Fibroblast of lung (primary cell): ENCODE measurements around the gene FXYD1. TPM values are rescaled to one million over a fixed set of nuclear protein-coding genes. Genes with fewer than 3 reads are reported as not detected.

ENCODE experiments used
- DNase-seq, 2 donors: peaks; one replicate each; pipeline versions ENCODE4 v3.0.0 to v3.0.0-alpha.2; 2010; ENCODE audit warnings: low read depth in 2 of 2
- H2AFZ ChIP-seq: 2 replicates; pipeline ENCODE4 v1.5.1; 2012; ENCODE audit warnings: low read length, control low read depth, inconsistent platforms
- H3K27ac ChIP-seq: 2 replicates; pipeline ENCODE4 v1.5.1; 2011; ENCODE audit warnings: low read length, control low read depth; ENCODE audit not compliant: insufficient read depth
- H3K27me3 ChIP-seq: 2 replicates; pipeline ENCODE4 v1.5.1; 2011; ENCODE audit warnings: mild to moderate bottlenecking, low read length; ENCODE audit not compliant: control insufficient read depth, insufficient read depth
- H3K36me3 ChIP-seq: 2 replicates; pipeline ENCODE4 v1.5.1; 2011; ENCODE audit warnings: low read length; ENCODE audit not compliant: control insufficient read depth, insufficient read depth
- H3K4me1 ChIP-seq: 2 replicates; pipeline ENCODE4 v1.5.1; 2011; ENCODE audit warnings: low read length; ENCODE audit not compliant: control insufficient read depth, insufficient read depth; ENCODE audit errors: extremely low read depth
- H3K4me2 ChIP-seq: 2 replicates; pipeline ENCODE4 v1.5.1; 2011; ENCODE audit warnings: low read length, control low read depth; ENCODE audit not compliant: insufficient read depth; ENCODE audit errors: extremely low read depth
- H3K4me3 ChIP-seq, 4 experiments: fragments of 200-600 bp in 1 of 4; sonication (generic) in 1 of 4; replicated peaks in 1 of 4; 2 replicates each; pipeline ENCODE4 v1.5.1; 2011 to 2016; ENCODE audit warnings: low read length in 4 of 4, low read depth in 3 of 4, mild to moderate bottlenecking in 3 of 4, control low read depth in 2 of 4, inconsistent platforms in 1 of 4, mixed read lengths in 1 of 4; ENCODE audit not compliant: insufficient read depth in 1 of 4; ENCODE audit errors: control extremely low read depth in 1 of 4
- H3K79me2 ChIP-seq: 2 replicates; pipeline ENCODE4 v1.5.1; 2012; ENCODE audit warnings: mild to moderate bottlenecking, low read length, inconsistent platforms; ENCODE audit not compliant: control insufficient read depth, insufficient read depth
- H3K9ac ChIP-seq: 2 replicates; pipeline ENCODE4 v1.5.1; 2011; ENCODE audit warnings: mild to moderate bottlenecking, low read length, control low read depth; ENCODE audit not compliant: insufficient read depth
- H3K9me3 ChIP-seq: 2 replicates; pipeline ENCODE4 v1.5.1; 2012; ENCODE audit warnings: low read depth, low read length; ENCODE audit not compliant: control insufficient read depth, insufficient read depth
- H4K20me1 ChIP-seq: 2 replicates; pipeline ENCODE4 v1.5.1; 2011; ENCODE audit warnings: low read length; ENCODE audit not compliant: control insufficient read depth, insufficient read depth; ENCODE audit errors: extremely low read depth
- CTCF ChIP-seq, 2 donors: IDR thresholded peaks in 1 of 2; conservative IDR thresholded peaks in 1 of 2; 1 replicate in 1 of 2; 2 replicates in 1 of 2; pipeline ENCODE4 v1.5.1; 2011 to 2012; ENCODE audit warnings: low read length in 2 of 2, control low read depth in 1 of 2, inconsistent platforms in 1 of 2, low read depth in 1 of 2, mild to moderate bottlenecking in 1 of 2
- EZH2 ChIP-seq: IDR thresholded peaks from 2 replicates; pipeline ENCODE4 v1.5.1; 2012; ENCODE audit warnings: low read length, control low read depth, mild to moderate bottlenecking; ENCODE audit errors: missing control alignments
- polyA plus RNA-seq, 2 donors: library from polyadenylated mRNA; depleted of rRNA in 1 of 2; stranded (reverse) in 1 of 2; unstranded in 1 of 2; fragments of >200 nt; gene quantifications; 2 replicates each; pipeline ENCODE4 v1.2.1, GENCODE V29; 2011 to 2012; ENCODE audit warnings: missing spikeins in 1 of 2
- total RNA-seq: library from RNA; depleted of rRNA; stranded (reverse); fragments of >200 nt; gene quantifications from 2 replicates; pipeline ENCODE4 v1.2.1, GENCODE V29; 2014

Gene FXYD1
- total and polyA plus RNA-seq, 2 donors (not counting 1 experiment from before 2014, with no cell fraction given): 4.5 to 7.5 TPM

GRCh38 chr19:35160629-35161433 is 22.2 kb downstream of the FXYD1 start:
- H3K27me3 ChIP-seq: no peaks in the 10 kb centered on the region
- H4K20me1 ChIP-seq: no peaks in the 10 kb centered on the region
- no peaks in the 10 kb centered on the region for H3K4me1 ChIP-seq
- H2AFZ ChIP-seq: no peak overlapping the region
- H3K36me3 ChIP-seq: peaks cover 24% of the 10 kb centered on the region
- TF ChIP-seq CTCF (conservative IDR thresholded peaks at IDR 0.05 in 1 of 2, IDR thresholded peaks at IDR 0.05 in 1 of 2; ENCODE audit: low read depth in 1 of 2, low read length in 2 of 2): no peak
- no peak overlapping the region for H3K27ac ChIP-seq
- H3K9ac ChIP-seq: no peak overlapping the region
- DNase-seq: no peak
- H3K79me2 ChIP-seq: peaks cover 10% of the 10 kb centered on the region
- no peaks in the 10 kb centered on the region for H3K9me3 ChIP-seq
- H3K4me2 ChIP-seq: no peak overlapping the region
- H3K4me3 ChIP-seq: no peak overlapping the region

GRCh38 chr19:35161434-35161743 is 22.8 kb downstream of the FXYD1 start:
- H3K4me1 ChIP-seq: no peaks in the 10 kb centered on the region
- peaks cover 28% of the 10 kb centered on the region for H3K36me3 ChIP-seq
- no peak for DNase-seq
- no peaks in the 10 kb centered on the region for H4K20me1 ChIP-seq
- no peaks in the 10 kb centered on the region for H3K9me3 ChIP-seq
- no peaks in the 10 kb centered on the region for H3K27me3 ChIP-seq
- peaks cover 4% of the 10 kb centered on the region for H3K79me2 ChIP-seq
- H2AFZ ChIP-seq: no peak overlapping the region
- no peak overlapping the region for H3K4me2 ChIP-seq
- no peak for TF ChIP-seq CTCF (conservative IDR thresholded peaks at IDR 0.05 in 1 of 2, IDR thresholded peaks at IDR 0.05 in 1 of 2; ENCODE audit: low read depth in 1 of 2, low read length in 2 of 2)
- TF ChIP-seq EZH2: no peak
- H3K27ac ChIP-seq: no peak overlapping the region
- H3K4me3 ChIP-seq: no peak overlapping the region
- no peak overlapping the region for H3K9ac ChIP-seq

- Histone ChIP-seq H2AFZ (no peak overlapping the region), H4K20me1 (no peaks in the 10 kb centered on the region), H3K4me3 (no peak overlapping the region), H3K4me1 (no peaks in the 10 kb centered on the region), H3K9me3 (no peaks in the 10 kb centered on the region), H3K27ac (no peak overlapping the region), H3K36me3 (peaks cover 31% of the 10 kb centered on the region), H3K27me3 (no peaks in the 10 kb centered on the region), H3K79me2 (no peaks in the 10 kb centered on the region), H3K9ac (no peak overlapping the region), H3K4me2 (no peak overlapping the region)
- TF ChIP-seq EZH2 (no peak), CTCF (conservative IDR thresholded peaks at IDR 0.05 in 1 of 2, IDR thresholded peaks at IDR 0.05 in 1 of 2; ENCODE audit: low read depth in 1 of 2, low read length in 2 of 2) (no peak)
- DNase-seq: peak in 1 of 2 donors; percentile 64
Measured at GRCh38 chr19:35162471-35163326, 24.1 kb downstream of the FXYD1 start.
